GM06990 (cell line): ENCODE measurements around the gene FAM187B.

ENCODE experiments used
- DNase-seq: peaks from one replicate; pipeline ENCODE4 v3.0.0-alpha.2; 2011; ENCODE audit not compliant: insufficient read length; ENCODE audit errors: extremely low read depth
- H3K27me3 ChIP-seq: replicated peaks from 2 replicates; pipeline ENCODE4 v1.6.0; 2011; ENCODE audit warnings: low read length; ENCODE audit not compliant: control insufficient read depth, insufficient read depth
- H3K36me3 ChIP-seq: 2 replicates; pipeline ENCODE4 v1.5.1; 2011; ENCODE audit warnings: low read length; ENCODE audit not compliant: control insufficient read depth, insufficient read depth
- H3K4me3 ChIP-seq: replicated peaks from 2 replicates; pipeline ENCODE4 v1.5.1; 2011; ENCODE audit warnings: low read depth, mild to moderate bottlenecking, control low read depth, low read length
- CTCF ChIP-seq: IDR thresholded peaks from 2 replicates; pipeline ENCODE4 v1.5.1; 2011; ENCODE audit warnings: low read length, control low read depth, mild to moderate bottlenecking, inconsistent platforms; ENCODE audit not compliant: insufficient read depth, poor library complexity, severe bottlenecking

The FAM187B gene

GRCh38 chr19:35211545-35212230, 16.9 kb downstream of the FAM187B start:
- no peak for TF ChIP-seq CTCF
- no peak overlapping the region for H3K4me3 ChIP-seq
- H3K27me3 ChIP-seq, result no peaks in the 10 kb centered on the region
- no peaks in the 10 kb centered on the region for H3K36me3 ChIP-seq
- no peak for DNase-seq

- no peak for DNase-seq
- Histone ChIP-seq H3K4me3 (no peak overlapping the region), H3K27me3 (no peaks in the 10 kb centered on the region), H3K36me3 (no peaks in the 10 kb centered on the region)
- TF ChIP-seq CTCF, result no peak
Measured at GRCh38 chr19:35209646-35210045, 18.9 kb downstream of the FAM187B start.

- Histone ChIP-seq H3K4me3 (no peak overlapping the region), H3K36me3 (no peaks in the 10 kb centered on the region), H3K27me3 (no peaks in the 10 kb centered on the region)
- DNase-seq, result no peak
- no peak for TF ChIP-seq CTCF
Measured at GRCh38 chr19:35208121-35208520, 20.4 kb downstream of the FAM187B start.

GRCh38 chr19:35207391-35207871, 21.1 kb downstream of the FAM187B start:
- no peaks in the 10 kb centered on the region for H3K27me3 ChIP-seq
- no peaks in the 10 kb centered on the region for H3K36me3 ChIP-seq
- TF ChIP-seq CTCF, result no peak
- no peak for DNase-seq
- H3K4me3 ChIP-seq, result no peak overlapping the region

GRCh38 chr19:35206855-35207254, 21.7 kb downstream of the FAM187B start:
- Histone ChIP-seq H3K4me3 (no peak overlapping the region), H3K36me3 (no peaks in the 10 kb centered on the region), H3K27me3 (no peaks in the 10 kb centered on the region)
- TF ChIP-seq CTCF, result no peak
- no peak for DNase-seq
